Measurements from ENCODE around the gene CDC16.

The CDC16 gene

GRCh38 chr13:114264886-114265611 is 30.4 kb downstream of the CDC16 start:
- no peak for DNase-seq

GRCh38 chr13:114266241-114266640 is 31.5 kb downstream of the CDC16 start:
- DNase-seq = no peak

- no peak for DNase-seq
Measured at GRCh38 chr13:114268344-114269280, 33.9 kb downstream of the CDC16 start.

- DNase-seq = no peak
Measured at GRCh38 chr13:114269281-114269770, 34.6 kb downstream of the CDC16 start.

- DNase-seq = no peak
Measured at GRCh38 chr13:114272977-114273376, 38.3 kb downstream of the CDC16 start.

GRCh38 chr13:114275304-114275703 is 40.6 kb downstream of the CDC16 start:
- no peak for DNase-seq

- no peak for DNase-seq
Measured at GRCh38 chr13:114279146-114279545, 44.4 kb downstream of the CDC16 start.

GRCh38 chr13:114279758-114280355 is 45.2 kb downstream of the CDC16 start:
- no peak for DNase-seq

GRCh38 chr13:114281351-114282040 is 46.8 kb downstream of the CDC16 start, which contains the start of gene UPF3A:
Gene UPF3A, plus strand, starts transcription at chr13:114281601. Its CDS starts 39 bp downstream, at chr13:114281640.
- DNase-seq = peak; percentile 90 to 99 (median 93)

- DNase-seq = peak in 5 of 6 experiments; percentile 15 to 96 (median 87)
Measured at GRCh38 chr13:114282041-114282670, 47.5 kb downstream of the CDC16 start.

- no peak for DNase-seq
Measured at GRCh38 chr13:114283576-114283975, 48.9 kb downstream of the CDC16 start.

- DNase-seq = no peak
Measured at GRCh38 chr13:114284680-114285079, 50.0 kb downstream of the CDC16 start.

- no peak for DNase-seq
Measured at GRCh38 chr13:114285166-114285808, 50.6 kb downstream of the CDC16 start.

- DNase-seq = no peak
Measured at GRCh38 chr13:114286808-114287207, 52.1 kb downstream of the CDC16 start.

- DNase-seq = no peak
Measured at GRCh38 chr13:114288157-114288591, 53.5 kb downstream of the CDC16 start.

GRCh38 chr13:114296448-114296847 is 61.8 kb downstream of the CDC16 start:
- DNase-seq = no peak

GRCh38 chr13:114296902-114297301 is 62.2 kb downstream of the CDC16 start:
- DNase-seq = no peak

- DNase-seq = no peak
Measured at GRCh38 chr13:114298866-114299265, 64.2 kb downstream of the CDC16 start.

- no peak for DNase-seq
Measured at GRCh38 chr13:114299604-114300305, 65.1 kb downstream of the CDC16 start.

GRCh38 chr13:114303700-114304327 is 69.1 kb downstream of the CDC16 start:
- DNase-seq = no peak
